ENCODE measurements around the gene EEF1AKMT4. TPM values are rescaled to one million over a fixed set of nuclear protein-coding genes. Genes with fewer than 3 reads are reported as not detected.

The EEF1AKMT4 gene
- total RNA-seq, 1 donor from 2014 or later, result 2.1 TPM

- Histone ChIP-seq H3K36me3 (ENCODE audit: control insufficient read depth in 3 of 3, insufficient read depth in 3 of 3, low read length in 3 of 3) (no peaks in the 10 kb centered on the region), H3K9me3 (ENCODE audit: control insufficient read depth in 3 of 3, low read length in 3 of 3) (no peaks in the 10 kb centered on the region), H3K27ac (ENCODE audit: low read depth, low read length) (no peak overlapping the region), H3K27me3 (ENCODE audit: control insufficient read depth in 3 of 3, insufficient read depth in 3 of 3, low read length in 3 of 3) (peaks cover 34 to 61% (median 40%) of the 10 kb centered on the region in 3 donors), H3K4me3 (ENCODE audit: low read length in 3 of 3) (no peak overlapping the region), H3K9ac (ENCODE audit: low read depth in 1 of 3, low read length in 3 of 3) (no peak overlapping the region), H3K4me1 (ENCODE audit: control insufficient read depth in 3 of 3, insufficient read depth in 3 of 3, low read length in 3 of 3) (peaks cover under 1 to 4% (median 3%) of the 10 kb centered on the region in 3 donors)
Observed at GRCh38 chr3:184234671-184235380, 14.6 kb upstream of the EEF1AKMT4 start.

GRCh38 chr3:184235381-184236032 is 14.0 kb upstream of the EEF1AKMT4 start:
- H3K9ac ChIP-seq (ENCODE audit: low read depth in 1 of 3, low read length in 3 of 3), result no peak overlapping the region
- H3K9me3 ChIP-seq (ENCODE audit: control insufficient read depth in 3 of 3, low read length in 3 of 3), result no peaks in the 10 kb centered on the region
- no peaks in the 10 kb centered on the region for H3K36me3 ChIP-seq (ENCODE audit: control insufficient read depth in 3 of 3, insufficient read depth in 3 of 3, low read length in 3 of 3)
- peaks cover 33 to 55% (median 34%) of the 10 kb centered on the region in 3 donors for H3K27me3 ChIP-seq (ENCODE audit: control insufficient read depth in 3 of 3, insufficient read depth in 3 of 3, low read length in 3 of 3)
- no peak overlapping the region for H3K4me3 ChIP-seq (ENCODE audit: low read length in 3 of 3)
- H3K27ac ChIP-seq (ENCODE audit: low read depth, low read length), result no peak overlapping the region
- H3K4me1 ChIP-seq (ENCODE audit: control insufficient read depth in 3 of 3, insufficient read depth in 3 of 3, low read length in 3 of 3), result no peaks in the 10 kb centered on the region

- no peak overlapping the region for H3K4me3 ChIP-seq (ENCODE audit: low read length in 3 of 3)
- H3K27me3 ChIP-seq (ENCODE audit: control insufficient read depth in 3 of 3, insufficient read depth in 3 of 3, low read length in 3 of 3), result peaks cover 28 to 50% (median 29%) of the 10 kb centered on the region in 3 donors
- H3K4me1 ChIP-seq (ENCODE audit: control insufficient read depth in 3 of 3, insufficient read depth in 3 of 3, low read length in 3 of 3), result no peaks in the 10 kb centered on the region
- H3K9me3 ChIP-seq (ENCODE audit: control insufficient read depth in 3 of 3, low read length in 3 of 3), result no peaks in the 10 kb centered on the region
- no peaks in the 10 kb centered on the region for H3K36me3 ChIP-seq (ENCODE audit: control insufficient read depth in 3 of 3, insufficient read depth in 3 of 3, low read length in 3 of 3)
- no peak overlapping the region for H3K9ac ChIP-seq (ENCODE audit: low read depth in 1 of 3, low read length in 3 of 3)
- H3K27ac ChIP-seq (ENCODE audit: low read depth, low read length), result no peak overlapping the region
Observed at GRCh38 chr3:184236033-184236410, 13.4 kb upstream of the EEF1AKMT4 start.

- Histone ChIP-seq H3K9ac (ENCODE audit: low read depth in 1 of 3, low read length in 3 of 3) (no peak overlapping the region), H3K4me3 (ENCODE audit: low read length in 3 of 3) (no peak overlapping the region), H3K9me3 (ENCODE audit: control insufficient read depth in 3 of 3, low read length in 3 of 3) (no peaks in the 10 kb centered on the region), H3K36me3 (ENCODE audit: control insufficient read depth in 3 of 3, insufficient read depth in 3 of 3, low read length in 3 of 3) (no peaks in the 10 kb centered on the region), H3K27ac (ENCODE audit: low read depth, low read length) (no peak overlapping the region), H3K4me1 (ENCODE audit: control insufficient read depth in 3 of 3, insufficient read depth in 3 of 3, low read length in 3 of 3) (peaks cover 0 to under 1% (median 0%) of the 10 kb centered on the region in 3 donors), H3K27me3 (ENCODE audit: control insufficient read depth in 3 of 3, insufficient read depth in 3 of 3, low read length in 3 of 3) (peaks cover 22 to 44% (median 23%) of the 10 kb centered on the region in 3 donors)
Observed at GRCh38 chr3:184236636-184237035, 12.8 kb upstream of the EEF1AKMT4 start.

- H3K27ac ChIP-seq (ENCODE audit: low read depth, low read length), result no peak overlapping the region
- peaks cover 17 to 38% (median 18%) of the 10 kb centered on the region in 3 donors for H3K27me3 ChIP-seq (ENCODE audit: control insufficient read depth in 3 of 3, insufficient read depth in 3 of 3, low read length in 3 of 3)
- H3K4me1 ChIP-seq (ENCODE audit: control insufficient read depth in 3 of 3, insufficient read depth in 3 of 3, low read length in 3 of 3), result peaks cover 0 to 5% (median 0%) of the 10 kb centered on the region in 3 donors
- H3K9ac ChIP-seq (ENCODE audit: low read depth in 1 of 3, low read length in 3 of 3), result no peak overlapping the region
- H3K9me3 ChIP-seq (ENCODE audit: control insufficient read depth in 3 of 3, low read length in 3 of 3), result no peaks in the 10 kb centered on the region
- peaks cover 2 to 4% (median 3%) of the 10 kb centered on the region in 3 donors for H3K36me3 ChIP-seq (ENCODE audit: control insufficient read depth in 3 of 3, insufficient read depth in 3 of 3, low read length in 3 of 3)
- H3K4me3 ChIP-seq (ENCODE audit: low read length in 3 of 3), result no peak overlapping the region
Observed at GRCh38 chr3:184237211-184237610, 12.3 kb upstream of the EEF1AKMT4 start.

DNA sequence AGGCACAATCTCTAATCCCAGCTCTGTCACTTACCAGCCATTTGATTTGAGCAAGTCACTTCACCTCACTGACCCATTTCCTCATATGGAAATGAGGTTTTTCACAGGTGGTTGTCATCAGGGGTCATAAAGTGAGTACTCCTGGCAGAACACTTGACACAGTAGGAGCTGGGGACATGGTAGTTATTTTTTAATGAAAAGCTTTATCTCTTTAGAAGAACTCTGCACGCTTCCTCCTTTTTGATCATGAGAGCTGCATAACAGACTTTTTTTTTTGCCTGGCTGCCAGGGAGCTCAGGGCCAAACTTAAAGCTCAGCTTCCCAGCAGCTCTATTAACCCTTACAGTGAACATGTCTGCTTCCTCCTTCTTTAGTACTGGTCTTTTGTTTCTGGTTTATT is 11.7 kb upstream of the EEF1AKMT4 start:
- H3K4me3 ChIP-seq (ENCODE audit: low read length in 3 of 3), result no peak overlapping the region
- no peaks in the 10 kb centered on the region for H3K9me3 ChIP-seq (ENCODE audit: control insufficient read depth in 3 of 3, low read length in 3 of 3)
- no peak overlapping the region for H3K9ac ChIP-seq (ENCODE audit: low read depth in 1 of 3, low read length in 3 of 3)
- peaks cover 8 to 10% (median 9%) of the 10 kb centered on the region in 3 donors for H3K36me3 ChIP-seq (ENCODE audit: control insufficient read depth in 3 of 3, insufficient read depth in 3 of 3, low read length in 3 of 3)
- H3K4me1 ChIP-seq (ENCODE audit: control insufficient read depth in 3 of 3, insufficient read depth in 3 of 3, low read length in 3 of 3), result peaks cover 0 to 5% (median 0%) of the 10 kb centered on the region in 3 donors
- H3K27me3 ChIP-seq (ENCODE audit: control insufficient read depth in 3 of 3, insufficient read depth in 3 of 3, low read length in 3 of 3), result peaks cover 12 to 32% (median 14%) of the 10 kb centered on the region in 3 donors
- no peak overlapping the region for H3K27ac ChIP-seq (ENCODE audit: low read depth, low read length)

GRCh38 chr3:184238246-184238818 is 11.1 kb upstream of the EEF1AKMT4 start:
- H3K27me3 ChIP-seq (ENCODE audit: control insufficient read depth in 3 of 3, insufficient read depth in 3 of 3, low read length in 3 of 3), result peaks cover 8 to 27% (median 9%) of the 10 kb centered on the region in 3 donors
- no peak overlapping the region for H3K4me3 ChIP-seq (ENCODE audit: low read length in 3 of 3)
- H3K36me3 ChIP-seq (ENCODE audit: control insufficient read depth in 3 of 3, insufficient read depth in 3 of 3, low read length in 3 of 3), result peaks cover 11 to 15% (median 13%) of the 10 kb centered on the region in 3 donors
- H3K4me1 ChIP-seq (ENCODE audit: control insufficient read depth in 3 of 3, insufficient read depth in 3 of 3, low read length in 3 of 3), result peaks cover 0 to 5% (median 0%) of the 10 kb centered on the region in 3 donors
- H3K9ac ChIP-seq (ENCODE audit: low read depth in 1 of 3, low read length in 3 of 3), result no peak overlapping the region
- no peaks in the 10 kb centered on the region for H3K9me3 ChIP-seq (ENCODE audit: control insufficient read depth in 3 of 3, low read length in 3 of 3)
- no peak overlapping the region for H3K27ac ChIP-seq (ENCODE audit: low read depth, low read length)

- Histone ChIP-seq H3K9me3 (ENCODE audit: control insufficient read depth in 3 of 3, low read length in 3 of 3) (no peaks in the 10 kb centered on the region), H3K36me3 (ENCODE audit: control insufficient read depth in 3 of 3, insufficient read depth in 3 of 3, low read length in 3 of 3) (peaks cover 20 to 24% (median 22%) of the 10 kb centered on the region in 3 donors), H3K9ac (ENCODE audit: low read depth in 1 of 3, low read length in 3 of 3) (no peak overlapping the region), H3K4me1 (ENCODE audit: control insufficient read depth in 3 of 3, insufficient read depth in 3 of 3, low read length in 3 of 3) (peaks cover 0 to 5% (median 0%) of the 10 kb centered on the region in 3 donors), H3K4me3 (ENCODE audit: low read length in 3 of 3) (no peak overlapping the region), H3K27ac (ENCODE audit: low read depth, low read length) (no peak overlapping the region), H3K27me3 (ENCODE audit: control insufficient read depth in 3 of 3, insufficient read depth in 3 of 3, low read length in 3 of 3) (peaks cover 5 to 24% (median 7%) of the 10 kb centered on the region in 3 donors)
Observed at GRCh38 chr3:184239221-184239620, 10.3 kb upstream of the EEF1AKMT4 start.

GRCh38 chr3:184239708-184240107 is 9.8 kb upstream of the EEF1AKMT4 start:
- Histone ChIP-seq H3K27me3 (ENCODE audit: control insufficient read depth in 3 of 3, insufficient read depth in 3 of 3, low read length in 3 of 3) (peaks cover 5 to 24% (median 7%) of the 10 kb centered on the region in 3 donors), H3K9ac (ENCODE audit: low read depth in 1 of 3, low read length in 3 of 3) (no peak overlapping the region), H3K9me3 (ENCODE audit: control insufficient read depth in 3 of 3, low read length in 3 of 3) (no peaks in the 10 kb centered on the region), H3K27ac (ENCODE audit: low read depth, low read length) (no peak overlapping the region), H3K4me3 (ENCODE audit: low read length in 3 of 3) (no peak overlapping the region), H3K4me1 (ENCODE audit: control insufficient read depth in 3 of 3, insufficient read depth in 3 of 3, low read length in 3 of 3) (peaks cover 0 to 5% (median 0%) of the 10 kb centered on the region in 3 donors), H3K36me3 (ENCODE audit: control insufficient read depth in 3 of 3, insufficient read depth in 3 of 3, low read length in 3 of 3) (peaks cover 25 to 29% (median 27%) of the 10 kb centered on the region in 3 donors)
